SH-SY5Y (cell line): ENCODE results near the gene FIG4.

Experiments
- GATA2 ChIP-seq: IDR thresholded peaks from 2 replicates; pipeline ENCODE4 v1.6.1; 2011; ENCODE audit warnings: mild to moderate bottlenecking, low read depth, low read length
- GATA3 ChIP-seq: IDR thresholded peaks from 2 replicates; pipeline ENCODE4 v1.6.1; 2011; ENCODE audit warnings: low read depth, mild to moderate bottlenecking, low read length, moderate library complexity

DNA sequence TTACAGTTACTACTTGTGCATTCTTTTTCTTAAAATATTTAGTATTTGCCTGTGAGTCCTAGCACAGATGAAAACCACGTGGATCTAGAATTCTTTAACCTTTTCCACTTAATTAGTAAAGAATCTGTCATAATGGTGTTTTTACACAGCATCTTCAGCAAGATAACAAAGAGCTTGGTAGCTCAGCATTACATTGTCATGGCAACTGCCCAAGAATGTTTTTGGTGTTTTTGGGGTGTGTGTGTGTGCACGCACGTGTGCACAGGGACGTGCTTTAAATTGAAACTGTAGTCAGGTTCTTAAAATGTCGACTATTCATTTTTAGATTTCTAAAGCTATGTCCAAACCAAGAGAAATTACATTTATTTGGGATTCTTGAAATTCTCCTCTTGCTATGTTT lies 108.0 kb downstream of the FIG4 start:
- TF ChIP-seq GATA2 (no peak), GATA3 (no peak)
